ENCODE data around the gene SH3YL1. TPM values are rescaled to one million over a fixed set of nuclear protein-coding genes. Genes with fewer than 3 reads are reported as not detected.
A peak's percentile ranks its signal among the peaks of the same experiment; 100 is the strongest.

Gene SH3YL1
- polyA plus RNA-seq, 1 donor (not counting 4 experiments of a cell fraction or from before 2014, with no cell fraction given): 41.8 TPM

- peaks cover under 1% of the 10 kb centered on the region for H4K20me1 ChIP-seq (ENCODE audit: control insufficient read depth, extremely low read depth, insufficient read depth, low read length)
These were observed 652 bp downstream of the SH3YL1 start for GRCh38 chr2:263022-263738.

GRCh38 chr2:262117-262516 is 1.7 kb downstream of the SH3YL1 start:
- peak overlapping the region; percentile 66 for H3K4me2 ChIP-seq (ENCODE audit: control insufficient read depth, extremely low read depth, insufficient read depth, low read depth, low read length)
- H3K9me1 ChIP-seq (ENCODE audit: control insufficient read depth, extremely low read depth, insufficient read depth, low read length): peaks cover 3% of the 10 kb centered on the region
- no peaks in the 10 kb centered on the region for H3K9me3 ChIP-seq (ENCODE audit: control insufficient read depth, low read depth, low read length)
- H3K4me1 ChIP-seq (ENCODE audit: control insufficient read depth, extremely low read depth, insufficient read depth, low read length): peaks cover 20% of the 10 kb centered on the region
- H3K27me3 ChIP-seq (ENCODE audit: control insufficient read depth, extremely low read depth, insufficient read depth, low read length): no peaks in the 10 kb centered on the region
- peak overlapping the region; percentile 43 for H3K27ac ChIP-seq (ENCODE audit: control insufficient read depth, insufficient read depth, low read length)
- peak overlapping the region in 2 of 3 experiments; percentile 22 to 27 for H3K4me3 ChIP-seq (ENCODE audit: control insufficient read depth in 2 of 3, extremely low read depth in 1 of 3, insufficient read depth in 2 of 3, low read depth in 1 of 3, low read length in 3 of 3)
- FAIRE-seq (no peak), DNase-seq (ENCODE audit: low read depth, low spot score) (no peak)
- peaks cover 3 to 8% of the 10 kb centered on the region in 2 experiments for H3K36me3 ChIP-seq (ENCODE audit: control insufficient read depth in 2 of 2, extremely low read depth in 1 of 2, insufficient read depth in 2 of 2, low read length in 2 of 2)
- dilution Hi-C loops (cut with MboI; ENCODE audit: extremely low pct_ligation_motif_present, low sequenced_read_pairs): no loop called here
- TF ChIP-seq CTCF (optimal IDR thresholded peaks at IDR 0.05 in 1 of 3, IDR thresholded peaks at IDR 0.05 in 1 of 3, conservative IDR thresholded peaks at IDR 0.05 in 1 of 3; ENCODE audit: extremely low read depth in 1 of 3, insufficient read depth in 2 of 3, low read length in 3 of 3) (no peak), EZH2 (IDR thresholded peaks at IDR 0.05; ENCODE audit: low read length) (no peak)
- H4K20me1 ChIP-seq (ENCODE audit: control insufficient read depth, extremely low read depth, insufficient read depth, low read length): no peaks in the 10 kb centered on the region
- peak overlapping the region; percentile 63 for H2AFZ ChIP-seq (ENCODE audit: control insufficient read depth, low read length)
- H3K9ac ChIP-seq (ENCODE audit: control insufficient read depth, extremely low read depth, insufficient read depth, low read length): peak overlapping the region; percentile 33
- peaks cover 37% of the 10 kb centered on the region for H3K79me2 ChIP-seq (ENCODE audit: control insufficient read depth, insufficient read depth, low read length)

More at GRCh38 chr2:263022-263738, 652 bp downstream of the SH3YL1 start:
- peak overlapping the region; percentile 83 for H3K9ac ChIP-seq (ENCODE audit: control insufficient read depth, extremely low read depth, insufficient read depth, low read length)
- H2AFZ ChIP-seq (ENCODE audit: control insufficient read depth, low read length): peak overlapping the region; percentile 80
- peaks cover 20% of the 10 kb centered on the region for H3K4me1 ChIP-seq (ENCODE audit: control insufficient read depth, extremely low read depth, insufficient read depth, low read length)
- H3K9me1 ChIP-seq (ENCODE audit: control insufficient read depth, extremely low read depth, insufficient read depth, low read length): peaks cover 3% of the 10 kb centered on the region
- peak overlapping the region; percentile 69 for H3K27ac ChIP-seq (ENCODE audit: control insufficient read depth, insufficient read depth, low read length)
- dilution Hi-C loops (cut with MboI; ENCODE audit: extremely low pct_ligation_motif_present, low sequenced_read_pairs): no loop called here
- TF ChIP-seq CTCF (optimal IDR thresholded peaks at IDR 0.05 in 1 of 3, IDR thresholded peaks at IDR 0.05 in 1 of 3, conservative IDR thresholded peaks at IDR 0.05 in 1 of 3; ENCODE audit: extremely low read depth in 1 of 3, insufficient read depth in 2 of 3, low read length in 3 of 3) (no peak), EZH2 (IDR thresholded peaks at IDR 0.05; ENCODE audit: low read length) (no peak)
- no peaks in the 10 kb centered on the region for H3K27me3 ChIP-seq (ENCODE audit: control insufficient read depth, extremely low read depth, insufficient read depth, low read length)
- peak overlapping the region; percentile 74 to 83 (median 81) for H3K4me3 ChIP-seq (ENCODE audit: control insufficient read depth in 2 of 3, extremely low read depth in 1 of 3, insufficient read depth in 2 of 3, low read depth in 1 of 3, low read length in 3 of 3)
- peaks cover 47% of the 10 kb centered on the region for H3K79me2 ChIP-seq (ENCODE audit: control insufficient read depth, insufficient read depth, low read length)
- H3K9me3 ChIP-seq (ENCODE audit: control insufficient read depth, low read depth, low read length): no peaks in the 10 kb centered on the region
- no peak for FAIRE-seq
- peaks cover 3 to 8% of the 10 kb centered on the region in 2 experiments for H3K36me3 ChIP-seq (ENCODE audit: control insufficient read depth in 2 of 2, extremely low read depth in 1 of 2, insufficient read depth in 2 of 2, low read length in 2 of 2)
- no peak for DNase-seq (ENCODE audit: low read depth, low spot score)
- H3K4me2 ChIP-seq (ENCODE audit: control insufficient read depth, extremely low read depth, insufficient read depth, low read depth, low read length): peak overlapping the region; percentile 66
